GM10248 (cell line): ENCODE measurements around the gene BCAN.

ENCODE experiments used
- CTCF ChIA-PET: fragments of 300-600 bp; sonication (Branson Sonifier 250); formaldehyde crosslinking; extraction: SDS; loops from one replicate; lab custom pipeline; 2021; ENCODE audit warnings: antibody characterized with exemption; lab: Yijun Ruan, JAX
- POLR2A ChIA-PET: fragments of 350-650 bp; sonication (Branson Sonifier 250); formaldehyde crosslinking; extraction: SDS; loops from one replicate; lab custom pipeline; 2020; ENCODE audit warnings: antibody characterized with exemption; lab: Yijun Ruan, JAX
- DNase-seq: peaks from one replicate; pipeline ENCODE4 v3.0.0; 2012; ENCODE audit errors: extremely low spot score
- TF ChIP-seq, protein P1 (sequence below): IDR thresholded peaks from 2 replicates; pipeline ENCODE4 v1.5.1; 2012; ENCODE audit warnings: mild to moderate bottlenecking, low read depth; ENCODE audit errors: extremely low read depth, missing control alignments, control extremely low read depth

The BCAN gene

DNA sequence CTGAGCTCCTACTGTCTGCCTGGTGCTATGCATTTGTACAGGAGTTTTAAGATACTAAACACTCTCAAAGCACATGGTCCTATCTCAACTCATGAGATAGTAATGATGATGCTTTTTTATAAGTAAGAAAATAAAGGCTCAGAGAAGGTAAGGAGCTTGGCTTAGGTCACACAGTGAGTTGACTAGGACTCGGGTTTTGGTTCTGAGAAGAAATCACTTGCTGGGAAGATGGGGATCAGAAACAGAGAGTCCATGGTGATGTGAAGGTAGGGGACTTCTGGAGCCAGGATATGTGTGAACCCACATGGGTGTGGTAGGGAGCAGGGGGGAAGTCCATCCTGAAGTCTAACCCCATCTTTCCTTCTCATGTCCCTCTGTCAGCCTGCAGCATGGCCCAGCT, 3.7 kb downstream of the BCAN start:
- DNase-seq: no peak
- POLR2A ChIA-PET: no interaction called here
- CTCF ChIA-PET: interaction anchor here (1.3 to 2.6 kb wide), 5 partner anchors 11 to 37 kb away, joined by 3 to 16 read pairs (median 5); no protein-coding TSS in a partner anchor
- TF ChIP-seq, protein P1, sequence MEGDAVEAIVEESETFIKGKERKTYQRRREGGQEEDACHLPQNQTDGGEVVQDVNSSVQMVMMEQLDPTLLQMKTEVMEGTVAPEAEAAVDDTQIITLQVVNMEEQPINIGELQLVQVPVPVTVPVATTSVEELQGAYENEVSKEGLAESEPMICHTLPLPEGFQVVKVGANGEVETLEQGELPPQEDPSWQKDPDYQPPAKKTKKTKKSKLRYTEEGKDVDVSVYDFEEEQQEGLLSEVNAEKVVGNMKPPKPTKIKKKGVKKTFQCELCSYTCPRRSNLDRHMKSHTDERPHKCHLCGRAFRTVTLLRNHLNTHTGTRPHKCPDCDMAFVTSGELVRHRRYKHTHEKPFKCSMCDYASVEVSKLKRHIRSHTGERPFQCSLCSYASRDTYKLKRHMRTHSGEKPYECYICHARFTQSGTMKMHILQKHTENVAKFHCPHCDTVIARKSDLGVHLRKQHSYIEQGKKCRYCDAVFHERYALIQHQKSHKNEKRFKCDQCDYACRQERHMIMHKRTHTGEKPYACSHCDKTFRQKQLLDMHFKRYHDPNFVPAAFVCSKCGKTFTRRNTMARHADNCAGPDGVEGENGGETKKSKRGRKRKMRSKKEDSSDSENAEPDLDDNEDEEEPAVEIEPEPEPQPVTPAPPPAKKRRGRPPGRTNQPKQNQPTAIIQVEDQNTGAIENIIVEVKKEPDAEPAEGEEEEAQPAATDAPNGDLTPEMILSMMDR: no peak

DNA sequence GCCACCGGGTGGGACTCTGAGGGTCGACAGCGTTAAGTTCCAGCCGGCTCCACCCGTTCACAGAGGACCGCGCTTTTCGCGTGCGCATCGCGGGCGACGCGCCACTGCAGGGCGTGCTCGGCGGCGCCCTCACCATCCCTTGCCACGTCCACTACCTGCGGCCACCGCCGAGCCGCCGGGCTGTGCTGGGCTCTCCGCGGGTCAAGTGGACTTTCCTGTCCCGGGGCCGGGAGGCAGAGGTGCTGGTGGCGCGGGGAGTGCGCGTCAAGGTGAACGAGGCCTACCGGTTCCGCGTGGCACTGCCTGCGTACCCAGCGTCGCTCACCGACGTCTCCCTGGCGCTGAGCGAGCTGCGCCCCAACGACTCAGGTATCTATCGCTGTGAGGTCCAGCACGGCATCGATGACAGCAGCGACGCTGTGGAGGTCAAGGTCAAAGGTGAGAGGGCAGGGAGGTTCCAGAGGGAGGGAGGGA, 4.9 kb downstream of the BCAN start:
- TF ChIP-seq, protein P1: no peak
- ChIA-PET POLR2A (no interaction called here), CTCF (interaction anchor here (1.3 to 2.6 kb wide), 4 partner anchors 10 to 145 kb away, joined by 3 to 16 read pairs (median 6); no protein-coding TSS in a partner anchor)
- DNase-seq: no peak

DNA sequence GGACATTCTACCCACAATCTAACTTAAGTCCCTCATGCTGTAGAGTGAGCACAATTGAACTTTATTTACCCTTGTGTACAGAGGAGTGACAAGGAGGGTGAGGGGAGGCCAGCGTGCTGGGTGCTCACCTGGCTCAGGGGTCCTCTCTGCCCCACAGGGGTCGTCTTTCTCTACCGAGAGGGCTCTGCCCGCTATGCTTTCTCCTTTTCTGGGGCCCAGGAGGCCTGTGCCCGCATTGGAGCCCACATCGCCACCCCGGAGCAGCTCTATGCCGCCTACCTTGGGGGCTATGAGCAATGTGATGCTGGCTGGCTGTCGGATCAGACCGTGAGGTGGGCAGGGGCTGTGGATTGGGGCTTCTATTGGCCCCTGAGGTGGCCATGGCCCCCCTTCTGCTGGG, 5.4 kb downstream of the BCAN start:
- POLR2A ChIA-PET: no interaction called here

DNA sequence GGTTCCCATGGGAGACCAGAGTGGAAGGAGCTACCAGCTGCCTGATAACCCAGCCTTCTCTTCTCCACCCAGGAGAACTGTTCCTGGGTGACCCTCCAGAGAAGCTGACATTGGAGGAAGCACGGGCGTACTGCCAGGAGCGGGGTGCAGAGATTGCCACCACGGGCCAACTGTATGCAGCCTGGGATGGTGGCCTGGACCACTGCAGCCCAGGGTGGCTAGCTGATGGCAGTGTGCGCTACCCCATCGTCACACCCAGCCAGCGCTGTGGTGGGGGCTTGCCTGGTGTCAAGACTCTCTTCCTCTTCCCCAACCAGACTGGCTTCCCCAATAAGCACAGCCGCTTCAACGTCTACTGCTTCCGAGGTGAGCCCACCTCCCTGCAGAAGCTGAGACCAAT, 6.6 kb downstream of the BCAN start:
- TF ChIP-seq, protein P1: no peak
- no peak for DNase-seq
- ChIA-PET CTCF (interaction anchor here (0.9 to 5.8 kb wide), 16 partner anchors 10 to 263 kb away, joined by 3 to 61 read pairs (median 4); partner anchors contain the start of gene CRABP2), POLR2A (no interaction called here)

More for the DNA sequence above, 5.4 kb downstream of the BCAN start:
- CTCF ChIA-PET: interaction anchor here (2.4 to 5.8 kb wide), 3 partner anchors 14 to 145 kb away, joined by 6 to 52 read pairs (median 16); no protein-coding TSS in a partner anchor
- TF ChIP-seq, protein P1: no peak
- no peak for DNase-seq

DNA sequence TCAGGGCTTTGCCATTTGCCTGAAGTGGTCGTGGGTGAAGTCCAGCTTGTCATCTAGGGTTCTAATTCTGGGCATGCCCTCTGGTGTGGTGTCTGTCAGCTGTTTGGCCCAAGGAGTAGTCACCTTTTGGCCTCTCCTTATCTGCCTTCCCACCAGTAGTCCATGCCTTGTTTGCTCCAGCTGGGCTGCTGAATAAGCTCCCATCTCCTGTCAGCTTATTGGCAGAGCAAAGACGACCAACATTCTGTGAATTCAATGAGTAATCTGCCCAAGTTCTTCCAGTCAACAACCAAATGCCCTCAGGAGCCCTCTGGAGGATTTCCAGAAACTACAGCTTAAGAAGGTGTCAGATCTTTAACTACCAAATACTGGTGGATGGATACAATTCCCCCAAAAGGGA, 7.0 kb downstream of the BCAN start:
- DNase-seq: no peak
- CTCF ChIA-PET: interaction anchor here (0.9 to 5.8 kb wide), 16 partner anchors 9 to 263 kb away, joined by 3 to 61 read pairs (median 4); partner anchors contain the start of gene CRABP2
- TF ChIP-seq, protein P1: no peak
- POLR2A ChIA-PET: no interaction called here

DNA sequence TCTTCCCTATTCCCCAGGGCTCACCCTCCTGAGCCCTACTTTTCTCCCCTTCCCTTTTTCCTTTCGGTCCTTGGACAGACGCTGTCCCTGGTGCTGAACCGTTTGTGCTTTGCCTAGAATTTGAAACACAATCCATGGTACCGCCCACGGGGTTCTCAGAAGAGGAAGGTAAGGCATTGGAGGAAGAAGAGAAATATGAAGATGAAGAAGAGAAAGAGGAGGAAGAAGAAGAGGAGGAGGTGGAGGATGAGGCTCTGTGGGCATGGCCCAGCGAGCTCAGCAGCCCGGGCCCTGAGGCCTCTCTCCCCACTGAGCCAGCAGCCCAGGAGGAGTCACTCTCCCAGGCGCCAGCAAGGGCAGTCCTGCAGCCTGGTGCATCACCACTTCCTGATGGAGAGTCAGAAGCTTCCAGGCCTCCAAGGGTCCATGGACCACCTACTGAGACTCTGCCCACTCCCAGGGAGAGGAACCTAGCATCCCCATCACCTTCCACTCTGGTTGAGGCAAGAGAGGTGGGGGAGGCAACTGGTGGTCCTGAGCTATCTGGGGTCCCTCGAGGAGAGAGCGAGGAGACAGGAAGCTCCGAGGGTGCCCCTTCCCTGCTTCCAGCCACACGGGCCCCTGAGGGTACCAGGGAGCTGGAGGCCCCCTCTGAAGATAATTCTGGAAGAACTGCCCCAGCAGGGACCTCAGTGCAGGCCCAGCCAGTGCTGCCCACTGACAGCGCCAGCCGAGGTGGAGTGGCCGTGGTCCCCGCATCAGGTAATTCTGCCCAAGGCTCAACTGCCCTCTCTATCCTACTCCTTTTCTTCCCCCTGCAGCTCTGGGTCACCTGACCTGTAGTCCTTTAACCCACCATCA, 10.4 kb downstream of the BCAN start:
- ChIA-PET POLR2A (no interaction called here), CTCF (interaction anchor here (0.7 to 5.8 kb wide), 8 partner anchors 9 to 73 kb away, joined by 3 to 61 read pairs (median 4); partner anchors contain the start of gene NES)
- TF ChIP-seq, protein P1: no peak
- no peak for DNase-seq
